Diencephalon (tissue), 1 donor: Measurements from ENCODE around the gene YIPF3. TPM values are rescaled to one million over a fixed set of nuclear protein-coding genes. Genes with fewer than 3 reads are reported as not detected.

Source experiments
- small RNA-seq: library from RNA; depleted of rRNA; stranded (forward); fragments of <200 nt; gene quantifications from one replicate; pipeline ENCODE3, GENCODE V24; 2014
- total RNA-seq: library from RNA; depleted of rRNA; stranded (reverse); fragments of >200 nt; gene quantifications from one replicate; pipeline ENCODE4 v1.2.3, GENCODE V29; 2014

The YIPF3 gene
- 66.7 TPM for total RNA-seq

DNA sequence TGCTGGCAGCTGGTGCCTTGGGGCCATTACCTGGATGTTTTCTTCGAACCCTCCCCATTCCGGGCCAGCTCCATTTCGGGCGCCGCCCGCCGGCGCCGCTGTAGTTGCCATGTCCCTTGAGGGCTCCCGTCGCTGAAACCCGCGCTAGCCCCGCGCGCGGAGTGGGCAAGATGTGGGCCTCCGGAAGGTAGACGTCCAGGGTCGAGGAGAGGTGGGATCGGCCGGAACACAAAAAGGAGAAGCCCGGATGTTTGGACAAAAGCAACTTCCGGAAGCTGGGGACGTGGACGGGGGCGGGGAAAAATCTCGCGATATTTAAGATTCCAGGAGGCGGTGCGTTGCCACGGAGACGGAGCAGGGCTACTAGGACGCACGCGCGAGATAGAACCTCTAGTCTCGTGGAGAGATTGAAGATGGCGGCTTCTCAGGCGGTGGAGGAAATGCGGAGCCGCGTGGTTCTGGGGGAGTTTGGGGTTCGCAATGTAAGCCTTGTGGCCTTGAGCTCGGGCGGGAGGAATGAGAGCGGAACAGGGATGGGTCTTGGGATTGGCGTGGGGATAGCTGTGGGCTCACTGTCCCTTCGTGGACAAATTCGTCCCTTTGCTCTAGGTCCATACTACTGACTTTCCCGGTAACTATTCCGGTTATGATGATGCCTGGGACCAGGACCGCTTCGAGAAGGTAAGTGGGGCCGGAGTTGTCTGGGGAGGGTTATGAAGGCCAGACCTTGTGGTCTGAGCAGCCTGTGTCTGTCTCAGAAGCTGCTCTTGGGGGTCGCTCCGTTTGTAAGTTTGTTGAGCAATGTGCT is at the start of gene YIPF3, which contains the start of gene POLR1C:
Gene YIPF3 (minus strand): TSS at position 230 of the 808 bp plus-strand sequence. CDS start 119 bp downstream, at position 111.
Gene POLR1C (plus strand): TSS at position 393 of the 808 bp plus-strand sequence. CDS start 21 bp downstream, at position 414.

GRCh38 chr6:43509984-43510826 is 6.5 kb downstream of the YIPF3 start, which contains the start of gene LRRC73:
LRRC73 (minus strand) TSS chr6:43510346; CDS start chr6:43509785, 561 bp downstream.

GRCh38 chr6:43477235-43478007 is 39.3 kb downstream of the YIPF3 start, which contains the start of gene TJAP1:
TJAP1 (plus strand) TSS chr6:43477570; CDS start chr6:43499002, 21,432 bp downstream.

Small RNA genes within 50 kb of the gene (small RNA-seq; reads per million reads assigned to genes)
- not detected for gene RF00426
- gene RNU6-1113P = not detected

Other genes with a start within 250 kb of the YIPF3 start
- 0.23 TPM for gene SLC22A7, start 218.7 kb downstream of the YIPF3 start, total RNA-seq
- gene CRIP3, start 208.1 kb downstream of the YIPF3 start, total RNA-seq = 6.7 TPM
- gene ZNF318, start 147.3 kb downstream of the YIPF3 start, total RNA-seq = 18.2 TPM
- gene ABCC10, start 89.4 kb downstream of the YIPF3 start, total RNA-seq = 23.8 TPM
- 8.3 TPM for gene DLK2, start 61.4 kb downstream of the YIPF3 start, total RNA-seq
- 5.1 TPM for gene TJAP1, start 39.4 kb downstream of the YIPF3 start, total RNA-seq
- gene LRRC73, start 6.6 kb downstream of the YIPF3 start, total RNA-seq = 5.3 TPM
- gene POLR1C, start 163 bp upstream of the YIPF3 start, total RNA-seq = 25.6 TPM
- 52.4 TPM for gene XPO5, start 59.1 kb upstream of the YIPF3 start, total RNA-seq
- gene POLH, start 59.3 kb upstream of the YIPF3 start, total RNA-seq = 10.6 TPM
- 30.9 TPM for gene GTPBP2, start 112.3 kb upstream of the YIPF3 start, total RNA-seq
- 23.1 TPM for gene MAD2L1BP, start 118.9 kb upstream of the YIPF3 start, total RNA-seq
- 6.0 TPM for gene RSPH9, start 128.1 kb upstream of the YIPF3 start, total RNA-seq
- gene MRPS18A, start 170.9 kb upstream of the YIPF3 start, total RNA-seq = 23.1 TPM